Duodenal mucosa (tissue), 2 donors: ENCODE measurements around the gene MS4A2.
"Not testable (repeated sequence)": the region's sequence is repeated elsewhere in the genome, so short reads cannot be mapped to it uniquely, and the experiment has no call there.

Experiments used
- H3K27ac ChIP-seq: one replicate; pipeline ENCODE4 v1.7.0; 2013; ENCODE audit warnings: low read depth, low read length
- H3K27me3 ChIP-seq, 2 donors: one replicate each; pipeline ENCODE4 v1.7.0; 2013; ENCODE audit warnings: low read length in 2 of 2, control low read depth in 1 of 2; ENCODE audit not compliant: insufficient read depth in 2 of 2, control insufficient read depth in 1 of 2
- H3K36me3 ChIP-seq, 2 donors: one replicate each; pipeline ENCODE4 v1.7.0; 2013; ENCODE audit warnings: low read length in 2 of 2, control low read depth in 1 of 2; ENCODE audit not compliant: insufficient read depth in 2 of 2, control insufficient read depth in 1 of 2
- H3K4me1 ChIP-seq, 2 donors: one replicate each; pipeline ENCODE4 v1.7.0; 2013; ENCODE audit warnings: low read length in 2 of 2, control low read depth in 1 of 2; ENCODE audit not compliant: insufficient read depth in 2 of 2, control insufficient read depth in 1 of 2
- H3K4me3 ChIP-seq, 2 donors: one replicate each; pipeline ENCODE4 v1.7.0; 2013; ENCODE audit warnings: low read length in 2 of 2, low read depth in 1 of 2
- H3K9ac ChIP-seq, 2 donors: one replicate each; pipeline ENCODE4 v1.7.0; 2013; ENCODE audit warnings: low read length in 2 of 2, low read depth in 1 of 2
- H3K9me3 ChIP-seq, 2 donors: one replicate each; pipeline ENCODE4 v1.7.0; 2013; ENCODE audit warnings: low read length in 2 of 2, control low read depth in 1 of 2; ENCODE audit not compliant: control insufficient read depth in 1 of 2

Gene MS4A2

GRCh38 chr11:60098508-60098907 lies 10.0 kb downstream of the MS4A2 start:
- Histone ChIP-seq H3K36me3 (no peaks in the 10 kb centered on the region), H3K4me3 (no peak overlapping the region), H3K27ac (no peak overlapping the region), H3K4me1 (peaks cover 9 to 11% of the 10 kb centered on the region in 2 donors), H3K9me3 (no peaks in the 10 kb centered on the region), H3K9ac (no peak overlapping the region), H3K27me3 (no peaks in the 10 kb centered on the region)

GRCh38 chr11:60100516-60100915 lies 12.1 kb downstream of the MS4A2 start:
- Histone ChIP-seq H3K27ac (no peak overlapping the region), H3K27me3 (no peaks in the 10 kb centered on the region), H3K4me3 (no peak overlapping the region), H3K9me3 (no peaks in the 10 kb centered on the region), H3K4me1 (peaks cover 9 to 11% of the 10 kb centered on the region in 2 donors), H3K9ac (no peak overlapping the region), H3K36me3 (no peaks in the 10 kb centered on the region)

- not testable (repeated sequence) for H3K4me3 ChIP-seq, H3K36me3 ChIP-seq, H3K9me3 ChIP-seq, H3K27ac ChIP-seq, H3K9ac ChIP-seq, H3K27me3 ChIP-seq
- H3K4me1 ChIP-seq, result peaks cover 9 to 11% of the 10 kb centered on the region in 2 donors
Measured at GRCh38 chr11:60101368-60101767, 12.9 kb downstream of the MS4A2 start.

GRCh38 chr11:60104471-60105115 lies 16.1 kb downstream of the MS4A2 start:
- not testable (repeated sequence) for H3K9ac ChIP-seq, H3K27me3 ChIP-seq, H3K27ac ChIP-seq, H3K36me3 ChIP-seq, H3K4me3 ChIP-seq, H3K9me3 ChIP-seq
- peaks cover 12 to 14% of the 10 kb centered on the region in 2 donors for H3K4me1 ChIP-seq

- H3K9me3 ChIP-seq, result not testable (repeated sequence)
Measured at GRCh38 chr11:60108631-60109030, 20.2 kb downstream of the MS4A2 start.

GRCh38 chr11:60111793-60112192 lies 23.3 kb downstream of the MS4A2 start:
- Histone ChIP-seq H3K9me3 (no peaks in the 10 kb centered on the region), H3K27me3 (no peaks in the 10 kb centered on the region), H3K36me3 (no peaks in the 10 kb centered on the region), H3K4me3 (no peak overlapping the region), H3K27ac (no peak overlapping the region), H3K9ac (no peak overlapping the region), H3K4me1 (peaks cover 17 to 32% of the 10 kb centered on the region in 2 donors)

More at GRCh38 chr11:60108631-60109030, 20.2 kb downstream of the MS4A2 start:
- not testable (repeated sequence) for H3K4me3 ChIP-seq, H3K9ac ChIP-seq, H3K36me3 ChIP-seq, H3K27ac ChIP-seq, H3K27me3 ChIP-seq
- peaks cover 17 to 22% of the 10 kb centered on the region in 2 donors for H3K4me1 ChIP-seq

- H3K36me3 ChIP-seq, result no peaks in the 10 kb centered on the region
- H3K27ac ChIP-seq, result no peak overlapping the region
- peaks cover 0 to 14% of the 10 kb centered on the region in 2 donors for H3K4me1 ChIP-seq
- H3K27me3 ChIP-seq, result no peaks in the 10 kb centered on the region
- H3K9me3 ChIP-seq, result no peaks in the 10 kb centered on the region
- no peak overlapping the region for H3K4me3 ChIP-seq
- H3K9ac ChIP-seq, result no peak overlapping the region
Measured at GRCh38 chr11:60116996-60117790, 28.7 kb downstream of the MS4A2 start.

GRCh38 chr11:60118338-60118737 lies 29.9 kb downstream of the MS4A2 start:
- H3K4me1 ChIP-seq, result peaks cover 0 to 12% of the 10 kb centered on the region in 2 donors
- H3K36me3 ChIP-seq, result no peaks in the 10 kb centered on the region
- no peaks in the 10 kb centered on the region for H3K9me3 ChIP-seq
- H3K4me3 ChIP-seq, result no peak overlapping the region
- no peaks in the 10 kb centered on the region for H3K27me3 ChIP-seq
- no peak overlapping the region for H3K27ac ChIP-seq
- no peak overlapping the region for H3K9ac ChIP-seq

GRCh38 chr11:60119710-60120109 lies 31.2 kb downstream of the MS4A2 start:
- Histone ChIP-seq H3K36me3 (no peaks in the 10 kb centered on the region), H3K4me1 (no peaks in the 10 kb centered on the region), H3K27ac (no peak overlapping the region), H3K27me3 (no peaks in the 10 kb centered on the region), H3K9ac (no peak overlapping the region), H3K9me3 (no peaks in the 10 kb centered on the region), H3K4me3 (no peak overlapping the region)

- Histone ChIP-seq H3K9ac (no peak overlapping the region), H3K27me3 (no peaks in the 10 kb centered on the region), H3K4me3 (no peak overlapping the region), H3K9me3 (no peaks in the 10 kb centered on the region), H3K4me1 (peaks cover 0 to 6% of the 10 kb centered on the region in 2 donors), H3K36me3 (no peaks in the 10 kb centered on the region), H3K27ac (no peak overlapping the region)
Measured at GRCh38 chr11:60121264-60121663, 32.8 kb downstream of the MS4A2 start.
